ENCODE measurements around the gene GALNT10.

The GALNT10 gene

DNA sequence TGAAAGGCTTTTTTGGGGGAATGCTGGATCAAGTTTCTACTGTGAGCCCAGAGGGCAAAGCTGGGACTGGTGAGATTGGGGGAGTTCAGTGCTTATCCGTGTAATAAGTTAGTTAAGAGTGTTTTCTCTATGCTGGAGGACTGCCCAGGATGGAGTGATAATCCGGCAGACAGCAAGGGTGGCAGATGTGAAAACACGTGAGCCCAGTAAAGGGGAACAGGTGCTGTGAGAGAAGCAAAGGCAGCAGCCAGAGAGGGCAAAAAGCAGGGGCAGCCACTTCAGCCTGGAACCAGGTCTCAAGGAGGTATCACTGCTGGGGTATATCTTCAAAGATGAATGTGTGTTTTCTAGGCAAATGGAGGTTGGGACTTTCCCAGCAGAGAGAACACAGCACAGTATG is 53.9 kb downstream of the GALNT10 start:
- DNase-seq (ENCODE audit: low spot score): no peak
- TF ChIP-seq, protein P1, sequence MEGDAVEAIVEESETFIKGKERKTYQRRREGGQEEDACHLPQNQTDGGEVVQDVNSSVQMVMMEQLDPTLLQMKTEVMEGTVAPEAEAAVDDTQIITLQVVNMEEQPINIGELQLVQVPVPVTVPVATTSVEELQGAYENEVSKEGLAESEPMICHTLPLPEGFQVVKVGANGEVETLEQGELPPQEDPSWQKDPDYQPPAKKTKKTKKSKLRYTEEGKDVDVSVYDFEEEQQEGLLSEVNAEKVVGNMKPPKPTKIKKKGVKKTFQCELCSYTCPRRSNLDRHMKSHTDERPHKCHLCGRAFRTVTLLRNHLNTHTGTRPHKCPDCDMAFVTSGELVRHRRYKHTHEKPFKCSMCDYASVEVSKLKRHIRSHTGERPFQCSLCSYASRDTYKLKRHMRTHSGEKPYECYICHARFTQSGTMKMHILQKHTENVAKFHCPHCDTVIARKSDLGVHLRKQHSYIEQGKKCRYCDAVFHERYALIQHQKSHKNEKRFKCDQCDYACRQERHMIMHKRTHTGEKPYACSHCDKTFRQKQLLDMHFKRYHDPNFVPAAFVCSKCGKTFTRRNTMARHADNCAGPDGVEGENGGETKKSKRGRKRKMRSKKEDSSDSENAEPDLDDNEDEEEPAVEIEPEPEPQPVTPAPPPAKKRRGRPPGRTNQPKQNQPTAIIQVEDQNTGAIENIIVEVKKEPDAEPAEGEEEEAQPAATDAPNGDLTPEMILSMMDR (IDR thresholded peaks at IDR 0.05; ENCODE audit: extremely low read depth, missing control alignments): no peak

- no peak for DNase-seq (ENCODE audit: low spot score)
- TF ChIP-seq, protein P1 (IDR thresholded peaks at IDR 0.05; ENCODE audit: extremely low read depth, missing control alignments): no peak
Measured at GRCh38 chr5:154248691-154249090, 58.2 kb downstream of the GALNT10 start.

DNA sequence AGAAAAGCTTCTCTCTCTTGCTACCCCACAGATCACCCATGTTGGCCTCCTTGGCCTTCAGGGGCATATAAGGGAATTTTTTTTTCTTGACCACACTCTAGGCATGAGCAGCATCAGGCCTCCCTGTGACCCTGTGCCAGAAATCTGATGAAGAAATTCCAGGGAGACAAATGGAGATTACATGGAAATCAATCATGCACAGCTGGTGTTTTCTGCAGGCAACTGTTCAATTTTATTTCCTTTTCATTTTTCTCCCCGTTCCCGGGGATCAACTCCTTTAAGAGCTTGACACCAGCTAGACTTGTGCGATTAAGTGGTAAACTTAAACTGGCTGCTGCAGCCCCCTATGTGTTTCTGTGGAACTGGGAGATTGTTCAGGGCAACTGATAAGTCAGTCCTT is 59.3 kb downstream of the GALNT10 start:
- TF ChIP-seq, protein P1 (IDR thresholded peaks at IDR 0.05; ENCODE audit: extremely low read depth, missing control alignments): no peak
- no peak for DNase-seq (ENCODE audit: low spot score)

DNA sequence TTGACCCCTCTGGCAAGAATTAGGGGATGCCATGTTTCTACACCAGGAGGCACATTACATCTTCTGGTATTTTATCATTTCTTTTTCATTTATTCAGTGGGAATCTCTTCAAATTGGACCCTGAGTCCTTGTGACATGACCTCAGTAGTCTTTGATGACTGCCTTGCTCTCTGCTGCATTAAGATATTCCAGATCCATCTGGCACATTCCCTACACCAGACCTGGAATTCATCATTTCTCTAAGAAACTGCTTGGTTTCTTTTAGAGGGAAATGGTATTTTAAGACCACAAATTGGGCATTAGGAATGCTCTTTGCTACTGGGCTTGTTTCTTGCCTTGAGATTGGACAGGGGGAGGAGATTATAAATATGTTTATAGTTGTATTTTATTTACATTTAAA is 61.0 kb downstream of the GALNT10 start:
- DNase-seq (ENCODE audit: low spot score): no peak
- TF ChIP-seq, protein P1 (IDR thresholded peaks at IDR 0.05; ENCODE audit: extremely low read depth, missing control alignments): no peak

DNA sequence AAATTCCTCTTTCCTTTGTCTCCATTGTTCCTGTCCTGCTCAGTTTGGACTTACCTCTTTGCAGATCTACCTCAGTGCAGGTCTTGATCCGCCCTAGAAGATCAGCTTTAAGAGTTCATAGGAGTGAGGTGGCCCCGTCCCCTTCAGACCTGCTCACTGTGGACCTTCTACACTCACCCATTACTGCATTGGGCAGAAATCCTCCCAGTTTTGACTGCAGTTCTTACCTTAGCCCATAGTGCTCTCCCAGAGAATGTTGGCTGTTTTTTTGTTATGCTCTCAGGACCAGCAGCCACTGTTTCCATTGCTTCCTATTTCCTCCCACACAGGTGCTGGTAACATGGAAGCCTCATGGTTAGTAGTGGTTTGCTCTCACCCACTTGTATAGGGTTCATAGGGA is 63.3 kb downstream of the GALNT10 start:
- no peak for DNase-seq (ENCODE audit: low spot score)
- TF ChIP-seq, protein P1 (IDR thresholded peaks at IDR 0.05; ENCODE audit: extremely low read depth, missing control alignments): no peak

DNA sequence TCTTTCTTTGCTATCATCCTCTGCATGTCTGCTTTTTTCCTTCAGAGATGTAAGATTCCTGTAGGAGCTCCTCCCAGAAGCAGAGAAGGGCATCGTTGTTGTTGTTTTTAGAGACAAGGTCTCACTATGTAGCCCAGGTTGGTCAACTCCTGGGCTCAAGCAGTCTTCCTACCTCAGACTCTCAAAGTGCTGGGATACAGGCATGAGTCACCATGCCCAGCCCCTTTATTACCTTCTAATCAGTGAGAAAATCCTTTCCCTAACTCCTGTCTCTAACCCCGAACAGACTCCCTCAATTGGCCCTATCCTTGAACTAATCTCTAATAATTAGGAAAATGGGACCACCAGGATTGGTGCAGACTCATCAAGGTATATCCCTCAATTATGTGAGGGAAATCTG is 64.4 kb downstream of the GALNT10 start:
- TF ChIP-seq, protein P1 (IDR thresholded peaks at IDR 0.05; ENCODE audit: extremely low read depth, missing control alignments): no peak
- DNase-seq (ENCODE audit: low spot score): no peak

- TF ChIP-seq, protein P1 (IDR thresholded peaks at IDR 0.05; ENCODE audit: extremely low read depth, missing control alignments): no peak
- no peak for DNase-seq (ENCODE audit: low spot score)
Measured at GRCh38 chr5:154257046-154257445, 66.5 kb downstream of the GALNT10 start.

Measured in GM20000 (cell line).